K562 (cell line): ENCODE data around the gene CDK11B. TPM values are rescaled to one million over a fixed set of nuclear protein-coding genes. Genes with fewer than 3 reads are reported as not detected.
A peak's percentile ranks its signal among the peaks of the same experiment; 100 is the strongest.

Experiments
- JUND ChIP-seq, 2 experiments: IDR thresholded peaks; 2 replicates in 1 of 2; 3 replicates in 1 of 2; pipeline ENCODE4 v1.6.1; 2011; ENCODE audit warnings: borderline replicate concordance in 2 of 2, low read depth in 2 of 2, low read length in 2 of 2, improper control_type of control experiment in 1 of 2, missing biosample characterization in 1 of 2, missing genetic modification characterization in 1 of 2, missing genetic modification reagents in 1 of 2
- MCM5 ChIP-seq: fragments of 450-650 bp; IDR thresholded peaks from 2 replicates; pipeline ENCODE4 v1.6.1; 2016; ENCODE audit warnings: low read depth
- NR2C2 ChIP-seq, 2 experiments: fragments of 200-800 bp in 1 of 2; sonication (Bioruptor generic) in 1 of 2; sonication (generic) in 1 of 2; formaldehyde crosslinking in 1 of 2; IDR thresholded peaks; 2 replicates each; pipeline versions ENCODE4 v1.6.1 to v1.8.0; 2016 to 2022; ENCODE audit warnings: mild to moderate bottlenecking in 1 of 2, missing compliant biosample characterization in 1 of 2, missing genetic modification characterization in 1 of 2, missing genetic modification reagents in 1 of 2
- PRMT5 ChIP-seq: sonication (generic); formaldehyde crosslinking; IDR thresholded peaks from 2 replicates; pipeline ENCODE4 v1.5.0; 2020; ENCODE audit warnings: missing genetic modification reagents
- RFX5 ChIP-seq: IDR thresholded peaks from 2 replicates; pipeline ENCODE4 v1.6.1; 2011; ENCODE audit warnings: low read depth, mild to moderate bottlenecking, improper control_type of control experiment, low read length
- SAFB ChIP-seq: fragments of 200-400 bp; formaldehyde crosslinking; IDR thresholded peaks from 2 replicates; pipeline ENCODE4 v1.6.1; 2017; ENCODE audit warnings: low read depth, low read length, borderline replicate concordance
- SIRT6 ChIP-seq: IDR thresholded peaks from one replicate; pipeline ENCODE4 v1.6.1; 2012; ENCODE audit warnings: low read depth, mild to moderate bottlenecking, control low read depth, inconsistent platforms, low read length, moderate library complexity
- SIX5 ChIP-seq, 2 experiments: IDR thresholded peaks; 2 replicates each; pipeline ENCODE4 v1.6.1; 2011; ENCODE audit warnings: low read length in 2 of 2, borderline replicate concordance in 1 of 2, low read depth in 1 of 2, mild to moderate bottlenecking in 1 of 2, moderate library complexity in 1 of 2; ENCODE audit not compliant: insufficient read depth in 1 of 2
- SREBF1 ChIP-seq: fragments of 150-350 bp; IDR thresholded peaks from 2 replicates; pipeline ENCODE4 v1.6.1; 2014; ENCODE audit warnings: antibody characterized with exemption, low read depth, low read length, borderline replicate concordance
- SRSF9 ChIP-seq: fragments of 200-400 bp; formaldehyde crosslinking; IDR thresholded peaks from 2 replicates; pipeline ENCODE4 v1.6.1; 2017; ENCODE audit warnings: low read depth, low read length, borderline replicate concordance
- TAF15 ChIP-seq: fragments of 200-400 bp; formaldehyde crosslinking; IDR thresholded peaks from 2 replicates; pipeline ENCODE4 v1.6.1; 2017; ENCODE audit warnings: mild to moderate bottlenecking, low read depth, low read length, moderate library complexity
- TCFL5 ChIP-seq: fragments of 250-450 bp; sonication (Bioruptor Pico); conservative IDR thresholded peaks from 2 replicates; pipeline ENCODE4 v1.6.1; 2021; ENCODE audit warnings: mild to moderate bottlenecking, moderate library complexity, matching md5 sums
- TRIM24 ChIP-seq, 2 experiments: fragments of 450-650 bp; IDR thresholded peaks; 2 replicates each; pipeline ENCODE4 v1.6.1; 2016
- WHSC1 ChIP-seq: IDR thresholded peaks from one replicate; pipeline ENCODE4 v1.6.1; 2012; ENCODE audit warnings: low read length, control low read depth, inconsistent platforms
- ZNF143 ChIP-seq: sonication (generic); formaldehyde crosslinking; IDR thresholded peaks from 2 replicates; pipeline ENCODE4 v1.9.0; 2022; ENCODE audit warnings: mild to moderate bottlenecking, missing genetic modification reagents
- polyA plus RNA-seq, 8 experiments: library from polyadenylated mRNA; depleted of rRNA in 4 of 8; stranded (reverse) in 5 of 8; unstranded in 3 of 8; fragments of >200 nt; fragmentation: Nextera tagmentation in 2 of 8; fragmentation: Illumina TruSeq in 1 of 8; extraction: Ambion mirVana in 2 of 8; extraction: Trizol in 1 of 8; gene quantifications; 2 replicates each; pipeline versions ENCODE4 v1.2.1 to v1.2.3, GENCODE V29; 2011 to 2014; ENCODE audit warnings: inconsistent platforms in 1 of 8, missing spikeins in 1 of 8
- total RNA-seq, 7 experiments: library from RNA; depleted of rRNA in 6 of 7; stranded (reverse); fragments of >200 nt in 6 of 7; fragmentation: Illumina TruSeq in 2 of 7; extraction: Trizol in 2 of 7; gene quantifications; 2 replicates each; pipeline versions ENCODE4 v1.2.1 to v1.2.3, GENCODE V29; 2011 to 2021; ENCODE audit warnings: low replicate concordance in 1 of 7
- TF ChIP-seq, protein P1 (sequence below): sonication (generic); formaldehyde crosslinking; IDR thresholded peaks from 2 replicates; pipeline ENCODE4 v1.8.0; 2022; ENCODE audit warnings: mild to moderate bottlenecking, missing genetic modification reagents
- TF ChIP-seq, protein P2 (sequence below): fragments of 250-450 bp; sonication (Bioruptor Pico); IDR thresholded peaks from 2 replicates; pipeline ENCODE4 v1.4.0; 2020
- TF ChIP-seq, protein P3 (sequence below): sonication (generic); formaldehyde crosslinking; IDR thresholded peaks from 2 replicates; pipeline ENCODE4 v1.8.1; 2023; ENCODE audit warnings: mild to moderate bottlenecking, missing genetic modification reagents
- TF ChIP-seq, protein P4 (sequence below): sonication (generic); formaldehyde crosslinking; IDR thresholded peaks from 2 replicates; pipeline ENCODE4 v1.8.1; 2022; ENCODE audit warnings: missing genetic modification reagents

CDK11B gene
- total and polyA plus RNA-seq, 9 of the 15 experiments (the other 6 are each of a cell fraction or from before 2014, with no cell fraction given) = 2.8 to 52.2 (median 19.5) TPM

DNA sequence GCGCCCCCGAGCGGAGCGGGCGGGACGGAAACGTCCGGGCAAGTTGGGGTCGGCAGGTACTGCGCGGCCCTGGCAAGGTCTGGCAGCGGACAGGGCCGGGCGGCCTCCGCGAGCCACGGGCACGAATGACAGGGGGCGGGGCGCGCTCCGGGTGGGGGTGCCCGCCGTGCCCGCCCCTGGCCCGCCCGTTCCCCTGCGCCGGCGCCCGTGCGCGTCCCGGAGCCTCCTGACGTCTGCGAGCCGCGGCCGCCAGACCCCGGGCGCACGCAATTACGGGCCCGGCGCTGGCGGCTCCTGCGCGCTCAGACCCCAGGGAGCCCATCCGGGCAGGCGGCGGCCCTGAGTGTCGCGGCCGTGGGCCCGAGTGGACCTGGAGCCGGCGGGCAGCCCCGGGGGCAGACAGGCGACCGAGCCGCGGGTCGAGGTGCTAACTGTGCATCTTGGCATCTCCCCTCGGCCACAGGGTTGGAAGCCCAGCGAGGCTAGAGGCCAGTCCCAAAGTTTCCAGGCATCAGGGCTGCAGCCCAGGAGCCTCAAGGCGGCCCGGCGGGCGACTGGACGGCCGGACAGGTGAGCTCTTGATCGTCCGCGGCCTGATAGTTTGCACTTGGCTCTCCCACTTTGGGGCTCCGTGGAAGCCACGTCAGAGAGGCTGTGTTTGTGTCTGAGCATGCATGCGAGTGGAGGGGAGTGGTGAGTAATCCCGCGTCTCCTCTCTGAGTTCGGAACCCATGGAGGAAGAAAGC lies 42.6 kb downstream of the CDK11B start (continued):
- TF ChIP-seq JUND (IDR thresholded peaks at IDR 0.05; ENCODE audit: borderline replicate concordance, low read depth, low read length) (no peak), JUND (tag; IDR thresholded peaks at IDR 0.05; ENCODE audit: borderline replicate concordance, low read depth, low read length) (no peak), WHSC1 (no peak), TCFL5 (no peak), SAFB (0 out of 2 replicates have a peak, but pooled peaks have one; percentile 36), MCM5 (no peak), NR2C2 (CRISPR knock-in tag; IDR thresholded peaks at IDR 0.05) (no peak; the same call in 1 of the 2 replicates), NR2C2 (tag; IDR thresholded peaks at IDR 0.05) (peak; percentile 84), ZNF143 (CRISPR knock-in tag) (0 out of 2 replicates have a peak, but pooled peaks have one; percentile 45), SRSF9 (no peak), SREBF1 (no peak), RFX5 (no peak), PRMT5 (no peak), SIX5 (IDR thresholded peaks at IDR 0.05; ENCODE audit: borderline replicate concordance in 1 of 2, insufficient read depth in 1 of 2, low read depth in 1 of 2, low read length in 2 of 2) (no peak), TAF15 (no peak), SIRT6 (no peak), TRIM24 (IDR thresholded peaks at IDR 0.05) (no peak)
- TF ChIP-seq, protein P1, sequence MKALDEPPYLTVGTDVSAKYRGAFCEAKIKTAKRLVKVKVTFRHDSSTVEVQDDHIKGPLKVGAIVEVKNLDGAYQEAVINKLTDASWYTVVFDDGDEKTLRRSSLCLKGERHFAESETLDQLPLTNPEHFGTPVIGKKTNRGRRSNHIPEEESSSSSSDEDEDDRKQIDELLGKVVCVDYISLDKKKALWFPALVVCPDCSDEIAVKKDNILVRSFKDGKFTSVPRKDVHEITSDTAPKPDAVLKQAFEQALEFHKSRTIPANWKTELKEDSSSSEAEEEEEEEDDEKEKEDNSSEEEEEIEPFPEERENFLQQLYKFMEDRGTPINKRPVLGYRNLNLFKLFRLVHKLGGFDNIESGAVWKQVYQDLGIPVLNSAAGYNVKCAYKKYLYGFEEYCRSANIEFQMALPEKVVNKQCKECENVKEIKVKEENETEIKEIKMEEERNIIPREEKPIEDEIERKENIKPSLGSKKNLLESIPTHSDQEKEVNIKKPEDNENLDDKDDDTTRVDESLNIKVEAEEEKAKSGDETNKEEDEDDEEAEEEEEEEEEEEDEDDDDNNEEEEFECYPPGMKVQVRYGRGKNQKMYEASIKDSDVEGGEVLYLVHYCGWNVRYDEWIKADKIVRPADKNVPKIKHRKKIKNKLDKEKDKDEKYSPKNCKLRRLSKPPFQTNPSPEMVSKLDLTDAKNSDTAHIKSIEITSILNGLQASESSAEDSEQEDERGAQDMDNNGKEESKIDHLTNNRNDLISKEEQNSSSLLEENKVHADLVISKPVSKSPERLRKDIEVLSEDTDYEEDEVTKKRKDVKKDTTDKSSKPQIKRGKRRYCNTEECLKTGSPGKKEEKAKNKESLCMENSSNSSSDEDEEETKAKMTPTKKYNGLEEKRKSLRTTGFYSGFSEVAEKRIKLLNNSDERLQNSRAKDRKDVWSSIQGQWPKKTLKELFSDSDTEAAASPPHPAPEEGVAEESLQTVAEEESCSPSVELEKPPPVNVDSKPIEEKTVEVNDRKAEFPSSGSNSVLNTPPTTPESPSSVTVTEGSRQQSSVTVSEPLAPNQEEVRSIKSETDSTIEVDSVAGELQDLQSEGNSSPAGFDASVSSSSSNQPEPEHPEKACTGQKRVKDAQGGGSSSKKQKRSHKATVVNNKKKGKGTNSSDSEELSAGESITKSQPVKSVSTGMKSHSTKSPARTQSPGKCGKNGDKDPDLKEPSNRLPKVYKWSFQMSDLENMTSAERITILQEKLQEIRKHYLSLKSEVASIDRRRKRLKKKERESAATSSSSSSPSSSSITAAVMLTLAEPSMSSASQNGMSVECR (CRISPR knock-in tag) = no peak
- TF ChIP-seq, protein P2, sequence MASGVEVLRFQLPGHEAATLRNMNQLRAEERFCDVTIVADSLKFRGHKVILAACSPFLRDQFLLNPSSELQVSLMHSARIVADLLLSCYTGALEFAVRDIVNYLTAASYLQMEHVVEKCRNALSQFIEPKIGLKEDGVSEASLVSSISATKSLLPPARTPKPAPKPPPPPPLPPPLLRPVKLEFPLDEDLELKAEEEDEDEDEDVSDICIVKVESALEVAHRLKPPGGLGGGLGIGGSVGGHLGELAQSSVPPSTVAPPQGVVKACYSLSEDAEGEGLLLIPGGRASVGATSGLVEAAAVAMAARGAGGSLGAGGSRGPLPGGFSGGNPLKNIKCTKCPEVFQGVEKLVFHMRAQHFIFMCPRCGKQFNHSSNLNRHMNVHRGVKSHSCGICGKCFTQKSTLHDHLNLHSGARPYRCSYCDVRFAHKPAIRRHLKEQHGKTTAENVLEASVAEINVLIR (CRISPR knock-in tag) = no peak
- TF ChIP-seq, protein P3, sequence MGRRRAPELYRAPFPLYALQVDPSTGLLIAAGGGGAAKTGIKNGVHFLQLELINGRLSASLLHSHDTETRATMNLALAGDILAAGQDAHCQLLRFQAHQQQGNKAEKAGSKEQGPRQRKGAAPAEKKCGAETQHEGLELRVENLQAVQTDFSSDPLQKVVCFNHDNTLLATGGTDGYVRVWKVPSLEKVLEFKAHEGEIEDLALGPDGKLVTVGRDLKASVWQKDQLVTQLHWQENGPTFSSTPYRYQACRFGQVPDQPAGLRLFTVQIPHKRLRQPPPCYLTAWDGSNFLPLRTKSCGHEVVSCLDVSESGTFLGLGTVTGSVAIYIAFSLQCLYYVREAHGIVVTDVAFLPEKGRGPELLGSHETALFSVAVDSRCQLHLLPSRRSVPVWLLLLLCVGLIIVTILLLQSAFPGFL (CRISPR knock-in tag) = peak; percentile 94; the same call in 1 of the 2 replicates
- TF ChIP-seq, protein P4, sequence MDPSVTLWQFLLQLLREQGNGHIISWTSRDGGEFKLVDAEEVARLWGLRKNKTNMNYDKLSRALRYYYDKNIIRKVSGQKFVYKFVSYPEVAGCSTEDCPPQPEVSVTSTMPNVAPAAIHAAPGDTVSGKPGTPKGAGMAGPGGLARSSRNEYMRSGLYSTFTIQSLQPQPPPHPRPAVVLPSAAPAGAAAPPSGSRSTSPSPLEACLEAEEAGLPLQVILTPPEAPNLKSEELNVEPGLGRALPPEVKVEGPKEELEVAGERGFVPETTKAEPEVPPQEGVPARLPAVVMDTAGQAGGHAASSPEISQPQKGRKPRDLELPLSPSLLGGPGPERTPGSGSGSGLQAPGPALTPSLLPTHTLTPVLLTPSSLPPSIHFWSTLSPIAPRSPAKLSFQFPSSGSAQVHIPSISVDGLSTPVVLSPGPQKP (CRISPR knock-in tag) = 0 out of 2 replicates have a peak, but pooled peaks have one; percentile 5
